Ovary (tissue), 3 donors: Measurements from ENCODE around the gene NFS1.

Source experiments
- EP300 ChIP-seq: sonication (generic); formaldehyde crosslinking; IDR thresholded peaks from one replicate; pipeline ENCODE4 v1.6.1; 2017; ENCODE audit warnings: antibody characterized with exemption
- POLR2A ChIP-seq: fragments of 450-650 bp; IDR thresholded peaks from one replicate; pipeline ENCODE4 v1.6.1; 2017; ENCODE audit warnings: antibody characterized with exemption, mild to moderate bottlenecking, moderate library complexity
- TF ChIP-seq, protein P1 (sequence below), 3 donors: fragments of 450-650 bp in 2 of 3; fragments of 200-600 bp in 1 of 3; IDR thresholded peaks; one replicate each; pipeline versions ENCODE4 v1.5.1 to v1.8.0; 2016 to 2022; ENCODE audit warnings: antibody characterized with exemption in 3 of 3, mild to moderate bottlenecking in 1 of 3
- donor health status: DM: no; HTN: no; CAD: no.

DNA sequence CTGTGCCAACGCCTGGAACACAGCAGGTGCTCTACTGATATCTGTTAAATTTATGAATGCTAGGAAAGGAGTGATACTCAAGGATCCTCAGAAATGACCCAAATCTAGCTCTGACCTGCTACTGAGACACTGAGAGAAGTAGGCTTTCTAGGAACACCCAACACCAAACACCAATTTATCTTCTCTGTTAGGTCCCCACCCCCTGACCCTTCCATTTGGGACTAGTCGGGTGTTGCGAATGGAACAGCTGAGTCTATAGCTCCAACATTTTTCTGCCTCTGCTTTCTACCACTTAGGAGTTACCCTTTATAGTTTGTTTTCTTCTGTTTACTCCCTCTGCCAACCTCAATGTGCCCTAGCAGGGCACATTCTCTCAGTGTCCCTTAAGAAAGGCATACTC lies 58.4 kb downstream of the NFS1 start:
- TF ChIP-seq POLR2A (no peak), EP300 (no peak)
- TF ChIP-seq, protein P1, sequence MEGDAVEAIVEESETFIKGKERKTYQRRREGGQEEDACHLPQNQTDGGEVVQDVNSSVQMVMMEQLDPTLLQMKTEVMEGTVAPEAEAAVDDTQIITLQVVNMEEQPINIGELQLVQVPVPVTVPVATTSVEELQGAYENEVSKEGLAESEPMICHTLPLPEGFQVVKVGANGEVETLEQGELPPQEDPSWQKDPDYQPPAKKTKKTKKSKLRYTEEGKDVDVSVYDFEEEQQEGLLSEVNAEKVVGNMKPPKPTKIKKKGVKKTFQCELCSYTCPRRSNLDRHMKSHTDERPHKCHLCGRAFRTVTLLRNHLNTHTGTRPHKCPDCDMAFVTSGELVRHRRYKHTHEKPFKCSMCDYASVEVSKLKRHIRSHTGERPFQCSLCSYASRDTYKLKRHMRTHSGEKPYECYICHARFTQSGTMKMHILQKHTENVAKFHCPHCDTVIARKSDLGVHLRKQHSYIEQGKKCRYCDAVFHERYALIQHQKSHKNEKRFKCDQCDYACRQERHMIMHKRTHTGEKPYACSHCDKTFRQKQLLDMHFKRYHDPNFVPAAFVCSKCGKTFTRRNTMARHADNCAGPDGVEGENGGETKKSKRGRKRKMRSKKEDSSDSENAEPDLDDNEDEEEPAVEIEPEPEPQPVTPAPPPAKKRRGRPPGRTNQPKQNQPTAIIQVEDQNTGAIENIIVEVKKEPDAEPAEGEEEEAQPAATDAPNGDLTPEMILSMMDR (IDR thresholded peaks at IDR 0.05) = no peak
